Caco-2 (cell line): ENCODE results near the gene ELMO2. TPM values are rescaled to one million over a fixed set of nuclear protein-coding genes. Genes with fewer than 3 reads are reported as not detected.
A peak's percentile ranks its signal among the peaks of the same experiment; 100 is the strongest.

Experiments used
- BruUV-seq: library from RNA; stranded (reverse); fragments of 400-500 nt; replicated peaks from 2 replicates; lab custom pipeline; 2021; lab: Mats Ljungman, UMichigan
- CTCF ChIA-PET: fragments of 300-600 bp; sonication (Branson Sonifier 250); formaldehyde crosslinking; loops from one replicate; lab custom pipeline; 2022; ENCODE audit warnings: antibody characterized with exemption; lab: Charles Lee
- POLR2A ChIA-PET: fragments of 300-600 bp; sonication (Branson Sonifier 250); formaldehyde crosslinking; loops from one replicate; lab custom pipeline; 2022; ENCODE audit warnings: antibody characterized with exemption; lab: Charles Lee
- DNase-seq, 2 experiments: peaks; one replicate each; pipeline versions ENCODE4 v3.0.0 to v3.0.0-alpha.2; 2020 to 2022
- H3K27me3 ChIP-seq: replicated peaks from 2 replicates; pipeline ENCODE4 v1.6.0; 2011; ENCODE audit warnings: low read length; ENCODE audit not compliant: control insufficient read depth, insufficient read depth
- H3K36me3 ChIP-seq: 2 replicates; pipeline ENCODE4 v1.5.1; 2011; ENCODE audit warnings: low read length; ENCODE audit not compliant: control insufficient read depth, insufficient read depth
- H3K4me1 ChIP-seq: fragments of 250-450 bp; sonication (Bioruptor Pico); 2 replicates; pipeline ENCODE4 v1.5.1; 2020; ENCODE audit warnings: mild to moderate bottlenecking
- H3K4me3 ChIP-seq: 2 replicates; pipeline ENCODE4 v1.5.1; 2011; ENCODE audit warnings: low read depth, mild to moderate bottlenecking, control low read depth, low read length
- H3K9me3 ChIP-seq: fragments of 250-450 bp; sonication (Bioruptor Pico); 2 replicates; pipeline ENCODE4 v1.5.1; 2020; ENCODE audit warnings: mild to moderate bottlenecking, moderate library complexity
- H3K27ac Mint-ChIP-seq: one replicate; pipeline ENCODE4 v1.8.0; 2022; ENCODE audit warnings: mixed read lengths; ENCODE audit not compliant: unreplicated experiment
- H3K27me3 Mint-ChIP-seq: one replicate; pipeline ENCODE4 v1.8.0; 2022; ENCODE audit warnings: mixed read lengths; ENCODE audit not compliant: insufficient read depth, unreplicated experiment
- H3K36me3 Mint-ChIP-seq: one replicate; pipeline ENCODE4 v1.8.0; 2022; ENCODE audit warnings: mild to moderate bottlenecking, mixed read lengths; ENCODE audit not compliant: insufficient read depth, unreplicated experiment
- H3K4me1 Mint-ChIP-seq: one replicate; pipeline ENCODE4 v1.8.0; 2022; ENCODE audit warnings: low read depth, mixed read lengths; ENCODE audit not compliant: unreplicated experiment
- H3K4me3 Mint-ChIP-seq: one replicate; pipeline ENCODE4 v1.8.0; 2022; ENCODE audit warnings: mild to moderate bottlenecking, moderate library complexity, mixed read lengths; ENCODE audit not compliant: unreplicated experiment
- H3K9me3 Mint-ChIP-seq: one replicate; pipeline ENCODE4 v1.8.0; 2022; ENCODE audit warnings: mixed read lengths; ENCODE audit not compliant: unreplicated experiment
- intact Hi-C: fragments of 100-400 bp; cut with micrococcal nuclease; formaldehyde crosslinking; loops from one replicate; pipeline ENCODE4 v1.10.0; 2022; ENCODE audit not compliant: unreplicated experiment
- total RNA-seq: library from RNA; stranded (reverse); gene quantifications from 2 replicates; pipeline ENCODE4 v1.2.3, GENCODE V29; 2022
- TF ChIP-seq, protein P1 (sequence below), 2 experiments: fragments of 200-600 bp in 1 of 2; IDR thresholded peaks; 1 replicate in 1 of 2; 2 replicates in 1 of 2; pipeline versions ENCODE4 v1.5.1 to v1.8.0; 2011 to 2022; ENCODE audit warnings: antibody characterized with exemption in 1 of 2, control low read depth in 1 of 2, inconsistent platforms in 1 of 2, low read depth in 1 of 2, low read length in 1 of 2, mild to moderate bottlenecking in 1 of 2, moderate library complexity in 1 of 2; ENCODE audit not compliant: insufficient read depth in 1 of 2, severe bottlenecking in 1 of 2, unreplicated experiment in 1 of 2

The ELMO2 gene
- total RNA-seq, 1 experiment from 2014 or later: 82.4 TPM

DNA sequence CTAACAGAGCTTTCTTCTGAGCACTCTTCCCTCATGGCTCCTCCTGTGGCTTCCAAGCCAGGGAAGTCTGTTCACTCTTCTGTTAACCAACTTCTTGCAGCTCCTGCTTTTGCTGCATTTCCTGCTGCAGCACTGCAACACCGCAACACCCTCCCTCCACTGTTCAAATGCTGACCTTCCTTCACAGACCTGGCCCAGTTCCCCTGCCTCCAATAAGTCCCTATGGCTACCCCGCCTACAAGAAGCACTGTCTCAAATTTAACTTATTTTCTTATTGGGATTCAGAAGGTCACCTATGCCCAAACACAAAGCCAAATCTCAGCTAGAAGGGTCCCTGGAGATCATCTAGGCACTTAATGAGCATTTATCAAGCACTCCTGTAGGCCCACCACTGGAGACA lies 44.6 kb downstream of the ELMO2 start:
- intact Hi-C loops: loop anchor here (5.0 kb wide), 1 partner anchor 55 kb away; the partner anchor contains the start of gene CDH22
- Histone ChIP-seq H3K36me3 (peaks cover 4% of the 10 kb centered on the region), H3K27me3 (no peaks in the 10 kb centered on the region), H3K4me1 (peaks cover 16% of the 10 kb centered on the region), H3K9me3 (no peaks in the 10 kb centered on the region), H3K4me3 (no peak overlapping the region)
- H3K9me3 Mint-ChIP-seq: no peaks in the 10 kb centered on the region
- no peak overlapping the region for H3K4me3 Mint-ChIP-seq
- H3K27ac Mint-ChIP-seq: no peak overlapping the region
- CTCF ChIA-PET: no interaction called here
- peaks cover 14% of the 10 kb centered on the region for H3K4me1 Mint-ChIP-seq
- H3K27me3 Mint-ChIP-seq: no peaks in the 10 kb centered on the region
- BruUV-seq: no TSS peak
- TF ChIP-seq, protein P1, sequence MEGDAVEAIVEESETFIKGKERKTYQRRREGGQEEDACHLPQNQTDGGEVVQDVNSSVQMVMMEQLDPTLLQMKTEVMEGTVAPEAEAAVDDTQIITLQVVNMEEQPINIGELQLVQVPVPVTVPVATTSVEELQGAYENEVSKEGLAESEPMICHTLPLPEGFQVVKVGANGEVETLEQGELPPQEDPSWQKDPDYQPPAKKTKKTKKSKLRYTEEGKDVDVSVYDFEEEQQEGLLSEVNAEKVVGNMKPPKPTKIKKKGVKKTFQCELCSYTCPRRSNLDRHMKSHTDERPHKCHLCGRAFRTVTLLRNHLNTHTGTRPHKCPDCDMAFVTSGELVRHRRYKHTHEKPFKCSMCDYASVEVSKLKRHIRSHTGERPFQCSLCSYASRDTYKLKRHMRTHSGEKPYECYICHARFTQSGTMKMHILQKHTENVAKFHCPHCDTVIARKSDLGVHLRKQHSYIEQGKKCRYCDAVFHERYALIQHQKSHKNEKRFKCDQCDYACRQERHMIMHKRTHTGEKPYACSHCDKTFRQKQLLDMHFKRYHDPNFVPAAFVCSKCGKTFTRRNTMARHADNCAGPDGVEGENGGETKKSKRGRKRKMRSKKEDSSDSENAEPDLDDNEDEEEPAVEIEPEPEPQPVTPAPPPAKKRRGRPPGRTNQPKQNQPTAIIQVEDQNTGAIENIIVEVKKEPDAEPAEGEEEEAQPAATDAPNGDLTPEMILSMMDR (IDR thresholded peaks at IDR 0.05; ENCODE audit: insufficient read depth in 1 of 2, low read depth in 1 of 2, low read length in 1 of 2, severe bottlenecking in 1 of 2, unreplicated experiment in 1 of 2): no peak
- DNase-seq: no peak
- POLR2A ChIA-PET: interaction anchor here (0.5 kb wide), 1 partner anchor 29 kb away, joined by 3 read pairs; no protein-coding TSS in a partner anchor
- peaks cover 45% of the 10 kb centered on the region for H3K36me3 Mint-ChIP-seq

DNA sequence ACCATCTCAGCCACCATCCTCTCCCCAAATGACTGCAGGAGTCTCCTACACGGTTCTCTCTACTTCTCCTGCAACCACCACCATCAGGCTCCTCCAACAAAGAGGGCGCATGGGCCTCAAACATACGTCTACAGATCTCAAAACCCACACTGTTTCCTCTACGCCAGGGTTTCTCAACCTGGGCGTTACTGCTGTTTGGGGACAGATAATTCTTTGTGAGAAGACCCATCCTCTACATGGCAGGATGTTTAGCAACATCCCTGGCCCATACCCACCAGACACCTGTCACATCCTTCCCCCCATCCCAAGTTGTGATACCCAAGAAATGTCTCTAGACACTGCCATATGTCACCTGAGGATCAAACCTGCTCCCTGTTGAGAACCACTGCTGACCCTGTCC lies 45.0 kb downstream of the ELMO2 start:
- H3K27me3 Mint-ChIP-seq: no peaks in the 10 kb centered on the region
- H3K36me3 Mint-ChIP-seq: peaks cover 43% of the 10 kb centered on the region
- H3K4me3 Mint-ChIP-seq: no peak overlapping the region
- no peaks in the 10 kb centered on the region for H3K9me3 Mint-ChIP-seq
- ChIA-PET CTCF (no interaction called here), POLR2A (interaction anchor here (0.5 kb wide), 1 partner anchor 29 kb away, joined by 3 read pairs; no protein-coding TSS in a partner anchor)
- Histone ChIP-seq H3K27me3 (no peaks in the 10 kb centered on the region), H3K4me1 (peaks cover 20% of the 10 kb centered on the region), H3K9me3 (no peaks in the 10 kb centered on the region), H3K36me3 (peaks cover 3% of the 10 kb centered on the region), H3K4me3 (no peak overlapping the region)
- H3K4me1 Mint-ChIP-seq: peaks cover 14% of the 10 kb centered on the region
- TF ChIP-seq, protein P1 (IDR thresholded peaks at IDR 0.05; ENCODE audit: insufficient read depth in 1 of 2, low read depth in 1 of 2, low read length in 1 of 2, severe bottlenecking in 1 of 2, unreplicated experiment in 1 of 2): no peak
- no TSS peak for BruUV-seq
- intact Hi-C loops: loop anchor here (5.0 kb wide), 1 partner anchor 54 kb away; the partner anchor contains the start of gene CDH22
- no peak overlapping the region for H3K27ac Mint-ChIP-seq
- DNase-seq: no peak

DNA sequence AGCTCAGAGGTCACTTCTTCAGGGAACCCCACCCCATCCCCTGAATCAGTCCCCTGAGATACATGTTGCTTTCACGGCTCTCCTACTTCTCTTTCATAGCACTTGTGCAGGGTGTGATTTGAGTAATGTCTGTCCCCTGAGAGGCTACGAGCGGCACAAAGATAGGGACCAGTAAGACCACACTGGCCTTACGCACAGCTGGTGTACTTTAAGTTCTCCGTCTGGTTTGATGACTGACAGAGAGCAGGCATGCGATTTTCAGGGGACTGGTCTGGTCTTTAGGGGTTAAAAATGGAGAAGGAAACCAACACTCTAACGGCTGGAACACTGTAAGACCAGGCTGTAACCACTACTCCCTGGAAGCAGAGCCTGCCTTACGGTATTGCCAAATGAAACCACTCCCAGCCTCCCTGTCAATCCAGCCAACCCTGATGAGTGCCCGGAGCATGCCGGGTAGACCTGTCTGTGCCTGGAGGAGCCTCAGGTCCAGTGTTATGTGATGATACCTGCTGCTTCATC lies 47.1 kb downstream of the ELMO2 start:
- Histone ChIP-seq H3K9me3 (no peaks in the 10 kb centered on the region), H3K4me3 (no peak overlapping the region), H3K27me3 (no peaks in the 10 kb centered on the region), H3K4me1 (peaks cover 35% of the 10 kb centered on the region), H3K36me3 (peaks cover 6% of the 10 kb centered on the region)
- BruUV-seq: no TSS peak
- intact Hi-C loops: loop anchor here (10.0 kb wide), 1 partner anchor 344 kb away; no protein-coding TSS in a partner anchor
- TF ChIP-seq, protein P1 (IDR thresholded peaks at IDR 0.05; ENCODE audit: insufficient read depth in 1 of 2, low read depth in 1 of 2, low read length in 1 of 2, severe bottlenecking in 1 of 2, unreplicated experiment in 1 of 2): no peak
- ChIA-PET POLR2A (no interaction called here), CTCF (no interaction called here)
- Mint-ChIP-seq H3K36me3 (peaks cover 48% of the 10 kb centered on the region), H3K27ac (peak overlapping the region; percentile 11), H3K9me3 (no peaks in the 10 kb centered on the region), H3K27me3 (no peaks in the 10 kb centered on the region), H3K4me1 (peaks cover 29% of the 10 kb centered on the region), H3K4me3 (no peak overlapping the region)
- no peak for DNase-seq
